Neuron (in vitro differentiated cells): ENCODE data around the gene RPL13.
"Not testable (repeated sequence)": the region's sequence is repeated elsewhere in the genome, so short reads cannot be mapped to it uniquely, and the experiment has no call there.

ENCODE experiments used
- H2AFZ ChIP-seq: one replicate; pipeline ENCODE4 v1.6.1; 2013; ENCODE audit warnings: low read depth, mild to moderate bottlenecking, inconsistent platforms, low read length, moderate library complexity
- H3K27me3 ChIP-seq: one replicate; pipeline ENCODE4 v1.6.1; 2013; ENCODE audit warnings: low read length; ENCODE audit not compliant: insufficient read depth
- H3K36me3 ChIP-seq: one replicate; pipeline ENCODE4 v1.6.1; 2013; ENCODE audit warnings: low read length; ENCODE audit not compliant: insufficient read depth
- H3K4me1 ChIP-seq: one replicate; pipeline ENCODE4 v1.6.1; 2013; ENCODE audit warnings: low read length; ENCODE audit not compliant: insufficient read depth
- H3K4me3 ChIP-seq: 2 replicates; pipeline ENCODE4 v1.5.1; 2013; ENCODE audit warnings: mild to moderate bottlenecking, low read length, moderate library complexity
- H3K9me3 ChIP-seq: one replicate; pipeline ENCODE4 v1.6.1; 2013; ENCODE audit warnings: low read length

The RPL13 gene

DNA sequence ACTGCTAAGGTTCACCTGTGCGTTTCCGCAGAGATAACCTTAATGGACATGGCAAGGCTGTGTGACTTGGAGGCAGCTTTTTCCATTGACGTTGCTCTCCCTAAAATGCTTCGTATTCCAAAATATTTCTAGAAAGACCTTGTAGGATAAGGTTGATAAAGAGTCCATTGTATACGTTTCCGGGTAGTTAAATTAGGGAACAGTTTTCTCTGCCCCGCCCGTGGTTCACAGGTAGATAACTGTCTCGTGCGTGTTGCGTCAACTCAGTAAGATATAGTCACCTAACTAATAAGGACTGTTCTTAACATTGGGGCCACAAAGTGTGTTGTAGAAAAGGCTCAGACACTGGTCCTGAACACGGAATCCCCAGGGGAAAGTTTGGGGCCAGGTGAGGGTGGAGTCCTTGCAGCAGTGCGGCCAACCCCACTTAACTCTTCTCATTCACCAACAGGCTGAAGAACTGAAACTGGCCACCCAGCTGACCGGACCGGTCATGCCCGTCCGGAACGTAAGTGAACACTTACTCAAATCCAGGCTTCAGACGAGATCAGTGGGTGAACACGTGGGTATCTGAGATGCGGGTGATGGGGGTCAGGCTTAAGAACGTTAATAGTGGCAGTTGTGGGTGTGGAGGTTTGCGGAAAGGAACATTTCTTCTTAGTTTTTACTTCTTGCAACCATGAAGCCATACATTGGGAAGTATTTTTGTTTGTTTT is 1.6 kb downstream of the RPL13 start:
- no peaks in the 10 kb centered on the region for H3K27me3 ChIP-seq
- H3K4me1 ChIP-seq: peaks cover 16% of the 10 kb centered on the region
- H3K4me3 ChIP-seq: peak overlapping the region; percentile 73
- H3K9me3 ChIP-seq: no peaks in the 10 kb centered on the region
- no peak overlapping the region for H2AFZ ChIP-seq
- peaks cover 42% of the 10 kb centered on the region for H3K36me3 ChIP-seq

GRCh38 chr16:89562939-89563338 is 2.5 kb downstream of the RPL13 start:
- Histone ChIP-seq H2AFZ (no peak overlapping the region), H3K27me3 (no peaks in the 10 kb centered on the region), H3K4me1 (peaks cover 13% of the 10 kb centered on the region), H3K36me3 (peaks cover 40% of the 10 kb centered on the region), H3K9me3 (no peaks in the 10 kb centered on the region), H3K4me3 (no peak overlapping the region)

- Histone ChIP-seq H3K27me3 (no peaks in the 10 kb centered on the region), H2AFZ (no peak overlapping the region), H3K4me1 (peaks cover 13% of the 10 kb centered on the region), H3K9me3 (no peaks in the 10 kb centered on the region), H3K4me3 (no peak overlapping the region), H3K36me3 (peaks cover 38% of the 10 kb centered on the region)
Measured at GRCh38 chr16:89563639-89564392, 3.3 kb downstream of the RPL13 start.

GRCh38 chr16:89564476-89565255 is 4.2 kb downstream of the RPL13 start:
- no peak overlapping the region for H2AFZ ChIP-seq
- no peaks in the 10 kb centered on the region for H3K27me3 ChIP-seq
- H3K9me3 ChIP-seq: no peaks in the 10 kb centered on the region
- peaks cover 11% of the 10 kb centered on the region for H3K4me1 ChIP-seq
- no peak overlapping the region for H3K4me3 ChIP-seq
- peaks cover 38% of the 10 kb centered on the region for H3K36me3 ChIP-seq

- Histone ChIP-seq H2AFZ (no peak overlapping the region), H3K4me1 (peaks cover 9% of the 10 kb centered on the region), H3K9me3 (no peaks in the 10 kb centered on the region), H3K4me3 (no peak overlapping the region), H3K36me3 (peaks cover 38% of the 10 kb centered on the region), H3K27me3 (no peaks in the 10 kb centered on the region)
Measured at GRCh38 chr16:89565256-89565505, 4.7 kb downstream of the RPL13 start.

- H3K36me3 ChIP-seq: peaks cover 38% of the 10 kb centered on the region
- H3K4me1 ChIP-seq: peaks cover 9% of the 10 kb centered on the region
- no peak overlapping the region for H2AFZ ChIP-seq
- no peaks in the 10 kb centered on the region for H3K9me3 ChIP-seq
- no peak overlapping the region for H3K4me3 ChIP-seq
- H3K27me3 ChIP-seq: no peaks in the 10 kb centered on the region
Measured at GRCh38 chr16:89565506-89566372, 5.3 kb downstream of the RPL13 start.

DNA sequence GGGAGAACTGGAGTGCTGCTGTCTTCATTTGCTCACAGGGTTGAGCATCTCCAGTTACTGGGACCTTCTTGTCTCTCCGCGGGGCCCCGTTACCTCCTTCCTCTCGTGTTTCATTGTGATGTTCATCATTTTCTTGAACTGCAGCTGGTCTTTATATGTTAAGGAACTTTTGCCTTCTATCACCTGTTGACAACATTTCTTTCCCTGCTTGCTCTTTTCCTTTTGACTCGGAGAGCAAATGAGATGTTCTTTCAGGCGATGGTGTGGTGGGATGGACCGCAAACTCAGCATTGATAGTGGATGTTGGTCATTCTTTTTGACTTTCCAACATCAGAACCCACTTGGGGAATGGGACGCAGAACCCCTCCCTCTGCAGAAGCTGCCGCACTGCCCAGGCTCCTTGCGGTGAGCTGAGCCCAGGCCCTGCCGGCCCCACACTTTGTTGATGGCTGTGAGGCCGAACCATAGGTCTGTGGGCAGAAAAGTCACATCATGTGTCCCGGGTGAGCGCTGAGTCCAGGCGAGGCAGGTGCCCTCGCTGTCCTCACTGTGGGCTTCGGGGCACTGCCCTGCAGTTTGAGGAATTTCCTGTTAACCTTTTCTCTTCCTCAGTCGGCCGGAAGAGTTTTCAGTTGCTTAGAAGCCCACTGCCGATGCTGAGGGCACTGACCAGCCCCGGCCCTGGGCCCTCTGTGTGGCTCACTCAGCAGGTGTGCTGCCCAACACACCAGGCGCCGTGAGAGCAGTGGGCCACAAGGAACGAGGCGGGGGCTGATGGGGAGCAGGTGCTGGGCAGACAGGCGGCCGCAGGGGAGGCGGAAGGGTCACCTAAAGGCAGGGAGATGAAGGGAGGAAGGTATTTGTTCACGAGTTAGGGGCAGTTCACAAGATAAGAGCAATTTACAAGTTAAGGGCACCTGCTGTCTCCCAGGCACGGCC is 7.4 kb downstream of the RPL13 start:
- Histone ChIP-seq H3K27me3 (no peaks in the 10 kb centered on the region), H3K4me1 (no peaks in the 10 kb centered on the region), H2AFZ (no peak overlapping the region), H3K4me3 (no peak overlapping the region), H3K36me3 (peaks cover 20% of the 10 kb centered on the region), H3K9me3 (no peaks in the 10 kb centered on the region)

DNA sequence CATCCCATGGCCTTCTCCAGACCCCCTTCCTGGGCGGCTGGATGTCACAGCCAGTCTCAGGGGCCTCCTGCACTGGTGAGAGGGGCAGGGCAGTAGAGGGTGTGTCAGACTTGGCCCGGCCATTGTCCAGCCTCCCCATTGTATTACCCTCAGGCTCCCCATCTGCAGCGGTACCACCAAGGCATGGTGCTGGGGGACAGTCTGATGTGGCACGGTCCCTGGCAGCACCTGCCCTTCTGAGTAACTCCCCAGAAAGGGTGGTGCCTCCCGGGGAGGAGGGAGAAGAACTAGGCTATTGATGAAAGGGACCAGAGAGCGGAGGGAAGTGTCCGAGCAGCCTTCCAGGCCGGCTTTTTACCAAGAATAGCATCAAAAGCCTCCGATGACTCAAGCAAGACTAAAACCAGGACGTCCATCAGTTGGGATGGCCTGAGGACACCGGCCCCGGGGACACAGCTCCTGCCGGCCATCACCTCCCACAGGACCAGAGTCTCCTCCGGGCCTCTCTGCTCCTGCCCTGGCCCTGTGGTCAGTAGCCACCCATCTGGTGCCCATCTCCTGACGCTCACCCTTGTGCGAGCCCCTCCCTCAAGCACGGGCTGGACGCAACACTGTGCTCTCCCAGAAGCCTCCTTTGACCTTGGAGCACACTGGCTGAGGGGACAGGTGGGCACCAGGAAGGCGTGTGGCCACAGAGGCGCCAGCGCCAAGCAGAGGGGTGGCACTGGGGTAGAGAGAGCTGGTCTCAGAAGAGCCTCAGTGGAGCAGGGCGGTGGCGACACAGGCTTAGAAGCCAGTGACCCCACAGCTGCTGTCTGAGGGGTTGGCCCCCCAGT is 9.2 kb downstream of the RPL13 start:
- Histone ChIP-seq H3K27me3 (peaks cover 6% of the 10 kb centered on the region), H3K4me1 (no peaks in the 10 kb centered on the region), H2AFZ (no peak overlapping the region), H3K9me3 (no peaks in the 10 kb centered on the region), H3K36me3 (peaks cover 2% of the 10 kb centered on the region), H3K4me3 (no peak overlapping the region)

GRCh38 chr16:89570342-89570923 is 10.0 kb downstream of the RPL13 start:
- Histone ChIP-seq H2AFZ (no peak overlapping the region), H3K4me1 (peaks cover 4% of the 10 kb centered on the region), H3K36me3 (no peaks in the 10 kb centered on the region), H3K9me3 (no peaks in the 10 kb centered on the region), H3K27me3 (peaks cover 10% of the 10 kb centered on the region), H3K4me3 (no peak overlapping the region)

DNA sequence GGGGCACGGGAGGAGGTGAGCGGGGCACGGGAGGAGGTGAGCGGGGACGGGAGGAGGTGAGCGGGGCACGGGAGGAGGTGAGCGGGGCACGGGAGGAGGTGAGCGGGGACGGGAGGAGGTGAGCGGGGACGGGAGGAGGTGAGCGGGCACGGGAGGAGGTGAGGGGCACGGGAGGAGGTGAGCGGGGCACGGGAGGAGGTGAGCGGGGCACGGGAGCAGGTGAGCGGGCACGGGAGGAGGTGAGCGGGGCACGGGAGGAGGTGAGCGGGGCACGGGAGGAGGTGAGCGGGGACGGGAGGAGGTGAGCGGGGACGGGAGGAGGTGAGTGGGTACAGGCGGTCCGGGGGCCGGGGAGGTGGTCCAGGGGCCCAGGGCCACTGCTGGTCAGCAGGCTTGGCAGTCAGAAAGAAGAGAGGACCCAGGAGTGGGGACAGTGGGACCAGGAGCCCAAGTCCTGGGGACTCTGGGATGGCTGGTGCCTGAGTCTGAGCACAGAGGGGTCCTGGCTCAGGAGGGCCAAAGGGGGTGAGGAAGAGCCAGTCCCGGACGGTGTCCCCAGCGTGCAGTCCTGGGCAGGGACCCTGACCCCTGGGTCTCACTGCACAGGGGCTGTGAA is 10.6 kb downstream of the RPL13 start:
- H3K9me3 ChIP-seq, H3K4me1 ChIP-seq, H3K36me3 ChIP-seq, H2AFZ ChIP-seq, H3K4me3 ChIP-seq: not testable (repeated sequence)
- H3K27me3 ChIP-seq: peaks cover 13% of the 10 kb centered on the region

DNA sequence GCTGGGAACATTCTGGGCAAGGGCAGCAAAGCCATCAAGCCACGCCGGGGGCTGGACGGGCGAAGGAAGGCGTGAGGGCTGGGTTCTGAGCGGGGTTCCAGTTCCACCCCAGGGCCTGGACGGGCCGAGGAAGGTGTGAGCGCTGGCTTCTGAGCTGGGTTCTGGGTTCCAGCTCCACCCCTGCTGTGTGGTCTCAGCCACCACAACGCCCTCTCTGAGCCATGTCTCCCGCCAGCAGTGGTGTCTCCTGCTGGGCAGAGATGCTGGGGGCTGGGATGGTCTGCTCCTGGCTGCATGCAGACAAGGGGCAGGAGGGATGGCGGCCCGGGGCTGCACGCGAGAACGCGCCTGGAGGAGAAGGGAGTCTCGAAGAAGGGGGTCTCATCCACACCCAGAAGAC is 11.2 kb downstream of the RPL13 start:
- peaks cover 17% of the 10 kb centered on the region for H3K27me3 ChIP-seq
- no peak overlapping the region for H3K4me3 ChIP-seq
- H2AFZ ChIP-seq: no peak overlapping the region
- H3K9me3 ChIP-seq: peaks cover 3% of the 10 kb centered on the region
- peaks cover 4% of the 10 kb centered on the region for H3K4me1 ChIP-seq
- no peaks in the 10 kb centered on the region for H3K36me3 ChIP-seq
